Type B pancreatic cell (in vitro differentiated cells): ENCODE data around the gene FKBP5. TPM values are rescaled to one million over a fixed set of nuclear protein-coding genes. Genes with fewer than 3 reads are reported as not detected.

Experiments
- DNase-seq: peaks from one replicate; pipeline ENCODE4 v3.0.0; 2021; ENCODE audit warnings: mixed read lengths; ENCODE audit not compliant: unreplicated experiment; ENCODE audit errors: extremely low spot score
- H3K27ac Mint-ChIP-seq: 2 replicates; pipeline ENCODE4 v1.8.0; 2021; ENCODE audit warnings: mild to moderate bottlenecking, mixed read lengths
- H3K27me3 Mint-ChIP-seq: 2 replicates; pipeline ENCODE4 v1.8.0; 2021; ENCODE audit warnings: mixed read lengths
- H3K36me3 Mint-ChIP-seq: 2 replicates; pipeline ENCODE4 v1.8.0; 2021; ENCODE audit warnings: mixed read lengths
- H3K4me1 Mint-ChIP-seq: one replicate; pipeline ENCODE4 v1.8.0; 2021; ENCODE audit warnings: mixed read lengths; ENCODE audit not compliant: unreplicated experiment
- H3K4me3 Mint-ChIP-seq: 2 replicates; pipeline ENCODE4 v1.8.0; 2021; ENCODE audit warnings: mild to moderate bottlenecking, mixed read lengths
- H3K9me3 Mint-ChIP-seq: 2 replicates; pipeline ENCODE4 v1.8.0; 2021; ENCODE audit warnings: mixed read lengths
- total RNA-seq: library from RNA; stranded (reverse); gene quantifications from 2 replicates; pipeline ENCODE4 v1.2.1, GENCODE V29; 2021; ENCODE audit warnings: low replicate concordance
- TF ChIP-seq, protein P1 (sequence below): fragments of 200-600 bp; sonication (generic); conservative IDR thresholded peaks from 2 replicates; pipeline ENCODE4 v1.5.0; 2021; ENCODE audit warnings: antibody characterized with exemption, mild to moderate bottlenecking

The FKBP5 gene
- total RNA-seq, 1 donor from 2014 or later, result 12.5 TPM

DNA sequence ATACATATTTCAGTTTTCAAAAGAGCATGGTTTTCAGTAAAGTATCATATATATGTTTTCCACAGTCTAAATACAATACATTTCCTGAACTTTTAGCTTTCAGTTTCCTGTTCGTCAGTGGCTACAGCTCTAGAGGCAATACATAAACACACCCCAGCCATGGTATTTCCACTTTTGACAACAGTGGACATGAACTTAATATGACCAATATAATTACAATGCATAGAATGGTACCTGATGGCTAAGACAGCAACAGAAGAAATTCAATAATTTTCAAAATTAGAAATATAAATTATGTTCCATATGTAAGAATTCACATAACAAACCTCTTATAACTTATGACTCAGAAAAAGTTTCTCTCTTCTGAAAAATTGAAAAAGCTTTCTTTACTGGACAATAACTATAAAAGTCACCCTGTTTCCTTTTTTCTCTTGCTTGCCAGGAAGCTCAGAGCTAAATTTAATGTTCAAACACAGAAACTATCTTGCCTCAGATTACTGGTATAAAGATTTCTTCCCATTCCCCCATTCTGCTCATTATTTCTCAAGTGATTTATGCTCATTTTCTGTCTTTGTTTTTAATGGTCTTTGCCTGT, 19.2 kb downstream of the FKBP5 start:
- no peaks in the 10 kb centered on the region for H3K9me3 Mint-ChIP-seq
- no peak for DNase-seq
- peaks cover 4% of the 10 kb centered on the region for H3K4me1 Mint-ChIP-seq
- H3K36me3 Mint-ChIP-seq, result no peaks in the 10 kb centered on the region
- H3K27me3 Mint-ChIP-seq, result no peaks in the 10 kb centered on the region
- TF ChIP-seq, protein P1, sequence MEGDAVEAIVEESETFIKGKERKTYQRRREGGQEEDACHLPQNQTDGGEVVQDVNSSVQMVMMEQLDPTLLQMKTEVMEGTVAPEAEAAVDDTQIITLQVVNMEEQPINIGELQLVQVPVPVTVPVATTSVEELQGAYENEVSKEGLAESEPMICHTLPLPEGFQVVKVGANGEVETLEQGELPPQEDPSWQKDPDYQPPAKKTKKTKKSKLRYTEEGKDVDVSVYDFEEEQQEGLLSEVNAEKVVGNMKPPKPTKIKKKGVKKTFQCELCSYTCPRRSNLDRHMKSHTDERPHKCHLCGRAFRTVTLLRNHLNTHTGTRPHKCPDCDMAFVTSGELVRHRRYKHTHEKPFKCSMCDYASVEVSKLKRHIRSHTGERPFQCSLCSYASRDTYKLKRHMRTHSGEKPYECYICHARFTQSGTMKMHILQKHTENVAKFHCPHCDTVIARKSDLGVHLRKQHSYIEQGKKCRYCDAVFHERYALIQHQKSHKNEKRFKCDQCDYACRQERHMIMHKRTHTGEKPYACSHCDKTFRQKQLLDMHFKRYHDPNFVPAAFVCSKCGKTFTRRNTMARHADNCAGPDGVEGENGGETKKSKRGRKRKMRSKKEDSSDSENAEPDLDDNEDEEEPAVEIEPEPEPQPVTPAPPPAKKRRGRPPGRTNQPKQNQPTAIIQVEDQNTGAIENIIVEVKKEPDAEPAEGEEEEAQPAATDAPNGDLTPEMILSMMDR, result no peak
- H3K4me3 Mint-ChIP-seq, result no peak overlapping the region
- peak overlapping the region; percentile 17 for H3K27ac Mint-ChIP-seq

DNA sequence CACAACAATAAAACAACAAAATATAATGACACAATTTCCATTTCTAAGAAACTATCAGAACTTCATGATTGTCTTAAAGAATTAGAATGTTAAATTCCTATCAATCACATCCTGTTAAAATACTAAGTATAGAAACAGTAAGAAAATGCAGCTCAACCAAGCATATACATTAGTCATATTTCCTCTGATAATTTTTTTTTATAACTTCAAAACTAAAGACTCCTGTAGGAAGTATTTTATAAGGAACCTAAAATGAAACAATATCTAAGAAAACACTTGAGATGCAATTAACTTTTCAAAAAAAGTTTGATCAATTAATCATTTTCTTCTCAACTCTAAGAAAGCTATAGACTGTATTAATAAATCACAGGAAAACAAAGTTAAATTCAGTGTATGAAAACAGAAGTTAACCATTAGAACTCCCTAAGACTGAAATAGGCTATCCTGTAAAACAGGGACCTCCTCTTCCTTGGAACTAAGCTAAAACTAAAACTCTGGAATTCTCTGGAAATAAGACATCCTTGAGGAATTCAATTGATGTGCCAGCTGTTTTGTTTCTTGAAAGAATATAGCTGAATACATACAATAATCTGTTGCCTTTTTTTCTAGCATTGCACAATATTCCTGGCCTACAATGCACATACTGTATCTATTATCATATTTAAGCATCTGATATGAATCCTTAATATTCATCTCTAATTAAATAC, 19.8 kb downstream of the FKBP5 start:
- TF ChIP-seq, protein P1, result no peak
- peak overlapping the region; percentile 17 for H3K27ac Mint-ChIP-seq

DNA sequence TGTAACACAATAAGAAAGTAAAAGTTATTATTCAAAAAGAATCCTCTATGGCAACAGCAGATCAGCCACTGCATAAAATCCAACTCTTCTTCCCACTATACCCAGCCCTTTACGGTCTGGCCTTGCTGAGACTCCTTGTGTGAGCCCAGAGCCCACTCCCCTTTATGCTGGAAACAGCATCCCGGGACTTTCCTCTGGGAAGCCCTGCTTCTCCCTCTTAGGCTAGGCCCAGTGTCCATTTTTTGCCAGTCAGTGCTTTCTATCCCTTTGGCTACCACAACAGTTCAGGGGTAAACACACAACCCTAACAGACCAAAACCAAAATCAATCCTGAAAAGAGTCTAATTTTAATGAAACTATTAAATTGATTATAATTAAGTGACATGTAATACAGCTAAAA, 20.6 kb downstream of the FKBP5 start:
- H3K9me3 Mint-ChIP-seq, result no peaks in the 10 kb centered on the region
- H3K36me3 Mint-ChIP-seq, result no peaks in the 10 kb centered on the region
- no peaks in the 10 kb centered on the region for H3K27me3 Mint-ChIP-seq
- H3K27ac Mint-ChIP-seq, result no peak overlapping the region
- TF ChIP-seq, protein P1, result no peak
- H3K4me1 Mint-ChIP-seq, result peaks cover 4% of the 10 kb centered on the region
- no peak for DNase-seq
- H3K4me3 Mint-ChIP-seq, result no peak overlapping the region

More for the DNA sequence above, 19.8 kb downstream of the FKBP5 start:
- Mint-ChIP-seq H3K4me1 (peaks cover 4% of the 10 kb centered on the region), H3K4me3 (no peak overlapping the region), H3K27me3 (no peaks in the 10 kb centered on the region), H3K36me3 (no peaks in the 10 kb centered on the region), H3K9me3 (no peaks in the 10 kb centered on the region)
- no peak for DNase-seq

DNA sequence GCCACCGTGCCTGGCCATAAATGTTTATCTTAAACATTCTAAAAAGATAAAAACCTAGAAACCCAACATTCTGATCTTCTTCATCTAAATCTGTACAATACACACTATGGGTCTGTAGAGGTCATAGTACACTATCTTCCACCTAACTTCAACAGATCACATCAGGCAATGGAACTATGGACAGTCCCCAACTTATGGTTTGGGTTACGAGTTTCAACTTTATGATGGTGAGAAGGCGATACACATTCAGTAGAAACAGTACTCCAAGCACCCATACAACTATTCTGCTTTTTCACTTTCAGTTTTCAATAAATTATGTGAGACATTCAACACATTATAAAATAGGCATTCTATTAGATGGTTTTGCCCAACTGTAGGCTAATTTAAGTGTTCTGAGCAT, 23.1 kb downstream of the FKBP5 start:
- Mint-ChIP-seq H3K9me3 (no peaks in the 10 kb centered on the region), H3K27ac (no peak overlapping the region), H3K4me3 (no peak overlapping the region), H3K27me3 (no peaks in the 10 kb centered on the region), H3K36me3 (no peaks in the 10 kb centered on the region), H3K4me1 (peaks cover 4% of the 10 kb centered on the region)
- TF ChIP-seq, protein P1, result no peak
- no peak for DNase-seq

DNA sequence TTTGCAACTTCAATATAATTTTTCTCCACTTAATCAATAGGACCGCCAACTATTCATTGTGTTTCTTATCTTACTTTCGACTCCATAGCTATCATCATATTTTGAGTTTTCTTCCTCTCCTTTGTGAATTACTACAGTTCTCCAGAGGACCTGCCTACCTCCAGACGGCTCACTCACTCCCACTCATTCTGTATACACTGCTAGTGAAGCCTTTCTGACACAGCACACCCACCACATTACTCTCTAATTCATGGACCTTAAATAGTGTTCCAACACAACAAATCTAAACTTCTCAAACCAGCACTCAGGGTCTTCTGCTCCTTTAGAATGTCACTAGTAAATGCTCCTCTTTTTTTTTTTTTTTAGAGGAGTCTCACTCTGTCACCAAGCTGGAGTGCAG, 23.8 kb downstream of the FKBP5 start:
- no peaks in the 10 kb centered on the region for H3K9me3 Mint-ChIP-seq
- TF ChIP-seq, protein P1, result no peak
- H3K4me1 Mint-ChIP-seq, result peaks cover 4% of the 10 kb centered on the region
- no peaks in the 10 kb centered on the region for H3K27me3 Mint-ChIP-seq
- H3K27ac Mint-ChIP-seq, result no peak overlapping the region
- H3K36me3 Mint-ChIP-seq, result no peaks in the 10 kb centered on the region
- H3K4me3 Mint-ChIP-seq, result no peak overlapping the region
- DNase-seq, result no peak
